Skeletal muscle satellite cell (primary cell): ENCODE results near the gene ARID4B.
"Not testable (repeated sequence)": the region's sequence is repeated elsewhere in the genome, so short reads cannot be mapped to it uniquely, and the experiment has no call there.

Experiments
- H3K27me3 ChIP-seq: 2 replicates; pipeline ENCODE4 v1.7.0; 2013; ENCODE audit warnings: low read length; ENCODE audit not compliant: control insufficient read depth, insufficient read depth
- H3K36me3 ChIP-seq: 2 replicates; pipeline ENCODE4 v1.7.0; 2013; ENCODE audit warnings: mild to moderate bottlenecking, control low read depth, low read length; ENCODE audit not compliant: insufficient read depth
- H3K4me1 ChIP-seq: 2 replicates; pipeline ENCODE4 v1.7.0; 2013; ENCODE audit warnings: low read length; ENCODE audit not compliant: control insufficient read depth, insufficient read depth
- H3K4me2 ChIP-seq: 2 replicates; pipeline ENCODE4 v1.7.0; 2013; ENCODE audit warnings: mild to moderate bottlenecking, low read length
- H3K4me3 ChIP-seq: 2 replicates; pipeline ENCODE4 v1.7.0; 2013; ENCODE audit warnings: low read length
- H3K9ac ChIP-seq: 2 replicates; pipeline ENCODE4 v1.7.0; 2013; ENCODE audit warnings: mild to moderate bottlenecking, low read depth, low read length, moderate library complexity
- H3K9me3 ChIP-seq: replicated peaks from 2 replicates; pipeline ENCODE4 v1.7.0; 2013; ENCODE audit warnings: mild to moderate bottlenecking, control low read depth, low read length

The ARID4B gene

GRCh38 chr1:235238558-235238957 lies 89.4 kb downstream of the ARID4B start:
- Histone ChIP-seq H3K9me3 (no peaks in the 10 kb centered on the region), H3K4me2 (no peak overlapping the region), H3K9ac (no peak overlapping the region), H3K4me3 (no peak overlapping the region), H3K36me3 (peaks cover 18% of the 10 kb centered on the region), H3K27me3 (no peaks in the 10 kb centered on the region), H3K4me1 (no peaks in the 10 kb centered on the region)

- Histone ChIP-seq H3K9me3 (no peaks in the 10 kb centered on the region), H3K4me3 (no peak overlapping the region), H3K9ac (no peak overlapping the region), H3K4me1 (no peaks in the 10 kb centered on the region), H3K27me3 (no peaks in the 10 kb centered on the region), H3K4me2 (no peak overlapping the region), H3K36me3 (peaks cover 20% of the 10 kb centered on the region)
These were observed 91.9 kb downstream of the ARID4B start for GRCh38 chr1:235236128-235236527.

GRCh38 chr1:235229868-235230267 lies 98.1 kb downstream of the ARID4B start:
- Histone ChIP-seq H3K36me3 (peaks cover 22% of the 10 kb centered on the region), H3K4me3 (no peak overlapping the region), H3K27me3 (no peaks in the 10 kb centered on the region), H3K9ac (no peak overlapping the region), H3K4me1 (no peaks in the 10 kb centered on the region), H3K9me3 (no peaks in the 10 kb centered on the region), H3K4me2 (no peak overlapping the region)

- Histone ChIP-seq H3K27me3 (no peaks in the 10 kb centered on the region), H3K4me1 (no peaks in the 10 kb centered on the region), H3K9me3 (no peaks in the 10 kb centered on the region), H3K4me3 (no peak overlapping the region), H3K36me3 (peaks cover 31% of the 10 kb centered on the region), H3K4me2 (no peak overlapping the region), H3K9ac (no peak overlapping the region)
These were observed 100.6 kb downstream of the ARID4B start for GRCh38 chr1:235227414-235227813.

GRCh38 chr1:235226933-235227332 lies 101.0 kb downstream of the ARID4B start:
- Histone ChIP-seq H3K36me3 (peaks cover 31% of the 10 kb centered on the region), H3K27me3 (no peaks in the 10 kb centered on the region), H3K4me1 (no peaks in the 10 kb centered on the region), H3K4me3 (no peak overlapping the region), H3K4me2 (no peak overlapping the region), H3K9ac (no peak overlapping the region), H3K9me3 (no peaks in the 10 kb centered on the region)

- H3K4me1 ChIP-seq: no peaks in the 10 kb centered on the region
- no peaks in the 10 kb centered on the region for H3K27me3 ChIP-seq
- no peak overlapping the region for H3K9ac ChIP-seq
- H3K9me3 ChIP-seq: no peaks in the 10 kb centered on the region
- H3K4me3 ChIP-seq: no peak overlapping the region
- H3K4me2 ChIP-seq: no peak overlapping the region
- H3K36me3 ChIP-seq: peaks cover 38% of the 10 kb centered on the region
These were observed 102.7 kb downstream of the ARID4B start for GRCh38 chr1:235225299-235225698.

- Histone ChIP-seq H3K4me3 (no peak overlapping the region), H3K4me1 (no peaks in the 10 kb centered on the region), H3K36me3 (peaks cover 27% of the 10 kb centered on the region), H3K4me2 (no peak overlapping the region), H3K27me3 (no peaks in the 10 kb centered on the region), H3K9me3 (no peaks in the 10 kb centered on the region), H3K9ac (no peak overlapping the region)
These were observed 106.2 kb downstream of the ARID4B start for GRCh38 chr1:235221653-235222375.

GRCh38 chr1:235215453-235215852 lies 112.5 kb downstream of the ARID4B start:
- no peak overlapping the region for H3K4me2 ChIP-seq
- H3K27me3 ChIP-seq: no peaks in the 10 kb centered on the region
- no peak overlapping the region for H3K4me3 ChIP-seq
- H3K4me1 ChIP-seq: no peaks in the 10 kb centered on the region
- no peaks in the 10 kb centered on the region for H3K9me3 ChIP-seq
- no peak overlapping the region for H3K9ac ChIP-seq
- peaks cover 22% of the 10 kb centered on the region for H3K36me3 ChIP-seq

GRCh38 chr1:235214962-235215361 lies 113.0 kb downstream of the ARID4B start:
- H3K4me1 ChIP-seq, H3K4me3 ChIP-seq, H3K27me3 ChIP-seq, H3K9ac ChIP-seq, H3K9me3 ChIP-seq, H3K4me2 ChIP-seq: not testable (repeated sequence)
- H3K36me3 ChIP-seq: peaks cover 23% of the 10 kb centered on the region

GRCh38 chr1:235213752-235214151 lies 114.2 kb downstream of the ARID4B start:
- no peaks in the 10 kb centered on the region for H3K9me3 ChIP-seq
- no peak overlapping the region for H3K4me3 ChIP-seq
- peaks cover 23% of the 10 kb centered on the region for H3K36me3 ChIP-seq
- H3K27me3 ChIP-seq: no peaks in the 10 kb centered on the region
- no peak overlapping the region for H3K9ac ChIP-seq
- H3K4me1 ChIP-seq: no peaks in the 10 kb centered on the region
- no peak overlapping the region for H3K4me2 ChIP-seq

GRCh38 chr1:235211517-235211916 lies 116.5 kb downstream of the ARID4B start:
- no peak overlapping the region for H3K9ac ChIP-seq
- no peaks in the 10 kb centered on the region for H3K9me3 ChIP-seq
- H3K4me1 ChIP-seq: no peaks in the 10 kb centered on the region
- no peak overlapping the region for H3K4me3 ChIP-seq
- peaks cover 30% of the 10 kb centered on the region for H3K36me3 ChIP-seq
- no peaks in the 10 kb centered on the region for H3K27me3 ChIP-seq
- no peak overlapping the region for H3K4me2 ChIP-seq

- Histone ChIP-seq H3K9me3 (no peaks in the 10 kb centered on the region), H3K27me3 (no peaks in the 10 kb centered on the region), H3K9ac (no peak overlapping the region), H3K4me2 (no peak overlapping the region), H3K36me3 (peaks cover 26% of the 10 kb centered on the region), H3K4me3 (no peak overlapping the region), H3K4me1 (no peaks in the 10 kb centered on the region)
These were observed 120.8 kb downstream of the ARID4B start for GRCh38 chr1:235207209-235207565.
